Calu3 (cell line): ENCODE measurements around the gene LIMCH1. TPM values are rescaled to one million over a fixed set of nuclear protein-coding genes. Genes with fewer than 3 reads are reported as not detected.

Experiments
- BruUV-seq: library from RNA; stranded (reverse); fragments of 400-500 nt; replicated peaks from 2 replicates; lab custom pipeline; 2021; lab: Mats Ljungman, UMichigan
- CTCF ChIA-PET: fragments of 300-600 bp; sonication (Branson Sonifier 250); formaldehyde crosslinking; loops from one replicate; lab custom pipeline; 2022; ENCODE audit warnings: antibody characterized with exemption; lab: Charles Lee
- DNase-seq: peaks from one replicate; pipeline ENCODE4 v3.0.0; 2022
- H3K27ac Mint-ChIP-seq: one replicate; pipeline ENCODE4 v1.8.0; 2022; ENCODE audit warnings: mixed read lengths; ENCODE audit not compliant: unreplicated experiment
- H3K27me3 Mint-ChIP-seq: one replicate; pipeline ENCODE4 v1.8.0; 2022; ENCODE audit warnings: mixed read lengths; ENCODE audit not compliant: unreplicated experiment
- H3K36me3 Mint-ChIP-seq: one replicate; pipeline ENCODE4 v1.8.0; 2022; ENCODE audit warnings: mild to moderate bottlenecking, moderate library complexity, mixed read lengths; ENCODE audit not compliant: insufficient read depth, unreplicated experiment
- H3K4me1 Mint-ChIP-seq: one replicate; pipeline ENCODE4 v1.8.0; 2022; ENCODE audit warnings: mild to moderate bottlenecking, low read depth, mixed read lengths; ENCODE audit not compliant: unreplicated experiment
- H3K4me3 Mint-ChIP-seq: one replicate; pipeline ENCODE4 v1.8.0; 2022; ENCODE audit warnings: mild to moderate bottlenecking, low read depth, moderate library complexity, mixed read lengths; ENCODE audit not compliant: unreplicated experiment
- H3K9me3 Mint-ChIP-seq: one replicate; pipeline ENCODE4 v1.8.0; 2022; ENCODE audit warnings: low read depth, mixed read lengths; ENCODE audit not compliant: unreplicated experiment
- CTCF ChIP-seq: fragments of 200-600 bp; IDR thresholded peaks from one replicate; pipeline ENCODE4 v1.8.0; 2022; ENCODE audit warnings: antibody characterized with exemption; ENCODE audit not compliant: unreplicated experiment
- intact Hi-C: fragments of 100-400 bp; cut with micrococcal nuclease; formaldehyde crosslinking; loops from one replicate; pipeline ENCODE4 v1.10.0; 2022; ENCODE audit not compliant: unreplicated experiment
- total RNA-seq: library from RNA; stranded (reverse); gene quantifications from 2 replicates; pipeline ENCODE4 v1.2.3, GENCODE V29; 2022

LIMCH1 gene
- total RNA-seq, 1 experiment from 2014 or later: 78.7 TPM

DNA sequence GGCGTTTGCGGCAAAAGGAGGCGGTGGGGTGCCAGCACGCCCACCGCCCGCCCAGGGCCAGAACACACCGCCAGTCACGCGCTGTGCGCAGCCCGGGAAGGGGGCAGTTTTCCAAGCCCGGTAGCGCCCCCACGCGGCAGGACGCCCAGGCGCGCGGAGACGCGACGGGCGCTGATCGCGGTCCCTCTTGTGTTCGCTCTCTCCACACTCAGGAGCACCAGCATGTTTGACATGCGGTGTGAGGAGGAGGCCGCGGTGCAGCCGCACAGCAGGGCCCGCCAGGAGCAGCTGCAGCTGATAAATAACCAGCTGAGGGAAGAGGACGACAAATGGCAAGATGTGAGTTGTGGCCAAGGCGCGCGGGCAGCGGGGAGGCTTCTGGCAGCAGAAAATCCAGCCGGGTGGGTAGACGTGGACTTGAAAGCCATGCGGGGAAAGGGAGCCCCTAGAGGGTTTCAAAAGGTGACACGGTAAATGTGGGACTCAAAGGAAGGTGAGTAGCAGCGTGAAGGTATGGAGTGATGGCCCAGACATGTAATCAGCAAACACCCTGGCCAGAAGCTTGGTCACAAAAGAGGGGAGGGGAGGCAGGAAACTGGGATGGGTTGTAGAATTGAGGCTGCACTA, 106.4 kb downstream of the LIMCH1 start:
- peak; percentile 65 for TF ChIP-seq CTCF
- peak; percentile 65 for DNase-seq
- Mint-ChIP-seq H3K27me3 (no peaks in the 10 kb centered on the region), H3K4me3 (peak overlapping the region; percentile 41), H3K4me1 (peaks cover 8% of the 10 kb centered on the region), H3K9me3 (no peaks in the 10 kb centered on the region), H3K27ac (peak overlapping the region; percentile 47), H3K36me3 (peaks cover 8% of the 10 kb centered on the region)
- CTCF ChIA-PET: interaction anchor here (0.6 to 0.7 kb wide), 4 partner anchors 15 to 363 kb away, joined by 3 to 5 read pairs (median 4); no protein-coding TSS in a partner anchor
- BruUV-seq: no TSS peak
- intact Hi-C loops: loop anchor here (5.0 kb wide), 2 partner anchors 237 to 362 kb away; no protein-coding TSS in a partner anchor

DNA sequence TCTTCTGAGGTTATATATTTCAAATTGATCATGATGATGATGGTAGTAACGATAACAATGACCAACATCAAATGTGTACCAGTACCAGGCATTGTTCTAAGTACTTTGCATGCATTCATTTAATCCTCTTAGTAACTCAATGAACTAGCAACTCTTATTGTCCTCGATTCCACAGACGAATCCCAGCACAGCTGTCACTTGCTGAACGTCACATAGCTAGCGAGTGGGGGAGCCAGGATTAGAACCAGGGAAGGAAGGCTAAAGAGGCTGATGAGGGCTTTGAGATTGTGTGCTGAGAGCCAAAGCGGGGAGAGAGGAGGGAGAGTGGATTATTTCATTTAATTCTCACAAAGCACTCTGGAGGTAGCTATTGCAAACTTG, 106.9 kb downstream of the LIMCH1 start:
- intact Hi-C loops: loop anchor here (5.0 kb wide), 3 partner anchors 238 to 363 kb away; no protein-coding TSS in a partner anchor
- Mint-ChIP-seq H3K4me3 (no peak overlapping the region), H3K9me3 (no peaks in the 10 kb centered on the region), H3K36me3 (peaks cover 8% of the 10 kb centered on the region), H3K27ac (peak overlapping the region; percentile 47), H3K4me1 (peaks cover 8% of the 10 kb centered on the region), H3K27me3 (no peaks in the 10 kb centered on the region)
- TF ChIP-seq CTCF: no peak
- no peak for DNase-seq
- no TSS peak for BruUV-seq
- CTCF ChIA-PET: no interaction called here

GRCh38 chr4:41645728-41646390, 107.9 kb downstream of the LIMCH1 start:
- Mint-ChIP-seq H3K27me3 (no peaks in the 10 kb centered on the region), H3K9me3 (no peaks in the 10 kb centered on the region), H3K4me1 (peaks cover 8% of the 10 kb centered on the region), H3K27ac (no peak overlapping the region), H3K36me3 (peaks cover 8% of the 10 kb centered on the region), H3K4me3 (no peak overlapping the region)
- no peak for DNase-seq
- intact Hi-C loops: loop anchor here (5.0 kb wide), 1 partner anchor 284 kb away; no protein-coding TSS in a partner anchor
- no TSS peak for BruUV-seq
- TF ChIP-seq CTCF: no peak
- CTCF ChIA-PET: no interaction called here

DNA sequence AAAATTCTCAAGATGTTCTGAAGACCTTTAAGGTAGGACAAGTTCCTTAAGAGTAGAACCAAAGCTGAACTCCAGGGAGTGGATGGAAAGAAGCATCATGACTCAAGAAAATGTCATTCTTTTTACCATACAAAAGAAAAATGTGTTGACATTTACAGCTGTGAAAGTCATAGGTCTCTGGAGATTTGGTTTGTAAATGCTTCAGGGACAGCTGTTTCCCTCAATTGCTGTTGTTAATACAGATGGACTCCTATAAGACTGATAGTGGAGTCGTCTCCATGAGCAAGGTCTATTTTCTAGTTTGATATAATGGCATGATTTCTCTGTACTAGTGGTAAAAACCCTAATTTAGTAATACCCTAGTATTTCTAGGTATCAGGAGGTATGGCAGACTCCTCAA, 108.9 kb downstream of the LIMCH1 start:
- Mint-ChIP-seq H3K9me3 (no peaks in the 10 kb centered on the region), H3K27ac (no peak overlapping the region), H3K4me1 (peaks cover 8% of the 10 kb centered on the region), H3K27me3 (no peaks in the 10 kb centered on the region), H3K36me3 (peaks cover 8% of the 10 kb centered on the region), H3K4me3 (no peak overlapping the region)
- intact Hi-C loops: loop anchor here (5.0 kb wide), 1 partner anchor 285 kb away; no protein-coding TSS in a partner anchor
- BruUV-seq: no TSS peak
- DNase-seq: no peak
- CTCF ChIA-PET: no interaction called here
- TF ChIP-seq CTCF: no peak
